Measurements from ENCODE around the gene SLC29A1.
"Not testable (repeated sequence)": the region's sequence is repeated elsewhere in the genome, so short reads cannot be mapped to it uniquely, and the experiment has no call there.

The SLC29A1 gene

GRCh38 chr6:44194326-44194725 is 29.1 kb upstream of the SLC29A1 start:
- DNase-seq (ENCODE audit: low spot score) = no peak

- not testable (repeated sequence) for DNase-seq (ENCODE audit: low spot score)
These were observed 27.0 kb upstream of the SLC29A1 start for GRCh38 chr6:44196351-44196750.

GRCh38 chr6:44198684-44199083 is 24.7 kb upstream of the SLC29A1 start:
- no peak for DNase-seq (ENCODE audit: low spot score)

- DNase-seq (ENCODE audit: low spot score) = no peak
These were observed 23.5 kb upstream of the SLC29A1 start for GRCh38 chr6:44199883-44200282.

GRCh38 chr6:44201200-44201599 is 22.2 kb upstream of the SLC29A1 start:
- DNase-seq (ENCODE audit: low spot score) = no peak

- DNase-seq (ENCODE audit: low spot score) = no peak
These were observed 21.6 kb upstream of the SLC29A1 start for GRCh38 chr6:44201638-44202303.

GRCh38 chr6:44202332-44202971 is 20.9 kb upstream of the SLC29A1 start:
- no peak for DNase-seq (ENCODE audit: low spot score)

GRCh38 chr6:44202972-44203750 is 20.2 kb upstream of the SLC29A1 start:
- no peak for DNase-seq (ENCODE audit: low spot score)

GRCh38 chr6:44203955-44204354 is 19.4 kb upstream of the SLC29A1 start:
- no peak for DNase-seq (ENCODE audit: low spot score)

- no peak for DNase-seq (ENCODE audit: low spot score)
These were observed 15.4 kb upstream of the SLC29A1 start for GRCh38 chr6:44207966-44208365.

- DNase-seq (ENCODE audit: low spot score) = no peak
These were observed 12.1 kb upstream of the SLC29A1 start for GRCh38 chr6:44211284-44211683.

- no peak for DNase-seq (ENCODE audit: low spot score)
These were observed 9.1 kb upstream of the SLC29A1 start for GRCh38 chr6:44214307-44214706.

- no peak for DNase-seq (ENCODE audit: low spot score)
These were observed 6.6 kb upstream of the SLC29A1 start, which contains the start of gene MYMX for GRCh38 chr6:44216677-44217331. Gene MYMX (plus strand): TSS chr6:44216926. CDS start chr6:44217472, 546 bp downstream.

- peak; percentile 78 for DNase-seq (ENCODE audit: low spot score)
These were observed 5.9 kb upstream of the SLC29A1 start for GRCh38 chr6:44217332-44218143.

GRCh38 chr6:44219053-44219814 is 4.2 kb upstream of the SLC29A1 start:
- DNase-seq (ENCODE audit: low spot score) = peak; percentile 75

- DNase-seq (ENCODE audit: low spot score) = no peak
These were observed 3.3 kb upstream of the SLC29A1 start for GRCh38 chr6:44219815-44220784.

- no peak for DNase-seq (ENCODE audit: low spot score)
These were observed 2.5 kb upstream of the SLC29A1 start for GRCh38 chr6:44220913-44221290.

GRCh38 chr6:44221291-44221960 is 2.0 kb upstream of the SLC29A1 start:
- DNase-seq (ENCODE audit: low spot score) = peak; percentile 91

GRCh38 chr6:44221961-44222335 is 1.4 kb upstream of the SLC29A1 start:
- no peak for DNase-seq (ENCODE audit: low spot score)

All from kidney tubule cell (primary cell).